ENCODE measurements around the gene ZC3H7B. TPM values are rescaled to one million over a fixed set of nuclear protein-coding genes. Genes with fewer than 3 reads are reported as not detected.

ZC3H7B gene
- total RNA-seq (2022; extraction: Qiagen RNA extraction; ENCODE audit: low read depth), result 18.6 to 24.5 TPM (median 23.7 TPM) in 5 replicates

GRCh38 chr22:41301085-41302020, at the start of gene ZC3H7B:
ZC3H7B (plus strand) TSS chr22:41301525; CDS start chr22:41320661, 19,136 bp downstream.

GRCh38 chr22:41285820-41286638, 15.3 kb upstream of the ZC3H7B start, which contains the start of gene RANGAP1:
RANGAP1 (minus strand) TSS chr22:41286187; CDS start chr22:41281044, 5,143 bp downstream.

GRCh38 chr22:41381329-41382097, 80.2 kb downstream of the ZC3H7B start, which contains the start of gene TEF:
TEF (plus strand) TSS chr22:41381942; CDS start chr22:41382045, 103 bp downstream.

Other genes with a start within 250 kb of the ZC3H7B start
- gene EP300, start 208.9 kb upstream of the ZC3H7B start, total RNA-seq (2022; extraction: Qiagen RNA extraction; ENCODE audit: low read depth), result 13.2 to 22.3 TPM (median 18.9 TPM) in 5 replicates
- 18.1 to 20.3 TPM (median 18.5 TPM) in 5 replicates for gene L3MBTL2, start 96.2 kb upstream of the ZC3H7B start, total RNA-seq (2022; extraction: Qiagen RNA extraction; ENCODE audit: low read depth)
- gene CHADL, start 60.6 kb upstream of the ZC3H7B start, total RNA-seq (2022; extraction: Qiagen RNA extraction; ENCODE audit: low read depth), result not detected in 5 replicates
- 68.6 to 88.5 TPM (median 87.4 TPM) in 5 replicates for gene RANGAP1, start 15.3 kb upstream of the ZC3H7B start, total RNA-seq (2022; extraction: Qiagen RNA extraction; ENCODE audit: low read depth)
- 0.80 to 1.5 TPM (median 1.2 TPM) in 5 replicates for gene TEF, start 80.4 kb downstream of the ZC3H7B start, total RNA-seq (2022; extraction: Qiagen RNA extraction; ENCODE audit: low read depth)
- gene TOB2, start 145.3 kb downstream of the ZC3H7B start, total RNA-seq (2022; extraction: Qiagen RNA extraction; ENCODE audit: low read depth), result 20.7 to 23.9 TPM (median 22.9 TPM) in 5 replicates
- gene PHF5A, start 167.2 kb downstream of the ZC3H7B start, total RNA-seq (2022; extraction: Qiagen RNA extraction; ENCODE audit: low read depth), result 62.3 to 79.0 TPM (median 63.0 TPM) in 5 replicates
- 45.2 to 50.7 TPM (median 49.2 TPM) in 5 replicates for gene ACO2, start 167.6 kb downstream of the ZC3H7B start, total RNA-seq (2022; extraction: Qiagen RNA extraction; ENCODE audit: low read depth)
- gene POLR3H, start 242.9 kb downstream of the ZC3H7B start, total RNA-seq (2022; extraction: Qiagen RNA extraction; ENCODE audit: low read depth), result 24.6 to 44.1 TPM (median 40.1 TPM) in 5 replicates